HepG2 (cell line): ENCODE measurements around the gene CAMKMT. TPM values are rescaled to one million over a fixed set of nuclear protein-coding genes. Genes with fewer than 3 reads are reported as not detected.
A peak's percentile ranks its signal among the peaks of the same experiment; 100 is the strongest.

ENCODE experiments used
- EHMT2 ChIP-seq: fragments of 200-600 bp; sonication (generic); IDR thresholded peaks from 2 replicates; pipeline ENCODE4 v1.7.0; 2017; ENCODE audit warnings: antibody characterized with exemption, low read depth, low read length, borderline replicate concordance
- ETV6 ChIP-seq: sonication (generic); formaldehyde crosslinking; conservative IDR thresholded peaks from 2 replicates; pipeline ENCODE4 v1.4.0; 2020; ENCODE audit warnings: missing genetic modification reagents
- KDM3A ChIP-seq: IDR thresholded peaks from 2 replicates; pipeline ENCODE4 v1.6.1; 2018; ENCODE audit warnings: low read depth, missing compliant biosample characterization
- LRRFIP1 ChIP-seq: sonication (generic); formaldehyde crosslinking; conservative IDR thresholded peaks from 2 replicates; pipeline ENCODE4 v1.4.0; 2020; ENCODE audit warnings: missing genetic modification reagents
- MED13 ChIP-seq: sonication (generic); formaldehyde crosslinking; IDR thresholded peaks from 2 replicates; pipeline ENCODE4 v1.5.0; 2020; ENCODE audit warnings: missing genetic modification reagents
- PPARG ChIP-seq: conservative IDR thresholded peaks from 2 replicates; pipeline ENCODE4 v1.6.1; 2016; ENCODE audit warnings: missing biosample characterization, missing genetic modification reagents
- PRMT3 ChIP-seq: sonication (generic); formaldehyde crosslinking; IDR thresholded peaks from 2 replicates; pipeline ENCODE4 v1.8.1; 2022; ENCODE audit warnings: low read depth, mild to moderate bottlenecking, moderate library complexity, missing genetic modification reagents, borderline replicate concordance
- REST ChIP-seq, 2 experiments: IDR thresholded peaks; 2 replicates each; pipeline ENCODE4 v1.6.1; 2011 to 2012; ENCODE audit warnings: low read length in 2 of 2, borderline replicate concordance in 1 of 2, low read depth in 1 of 2, mild to moderate bottlenecking in 1 of 2, moderate library complexity in 1 of 2
- TBX3 ChIP-seq: fragments of 450-650 bp; IDR thresholded peaks from 2 replicates; pipeline ENCODE4 v1.6.1; 2017; ENCODE audit warnings: antibody characterized with exemption, mild to moderate bottlenecking, inconsistent platforms, borderline replicate concordance
- ZBTB4 ChIP-seq: sonication (generic); formaldehyde crosslinking; IDR thresholded peaks from 2 replicates; pipeline ENCODE4 v1.4.0; 2020; ENCODE audit warnings: missing genetic modification reagents, mild to moderate bottlenecking, borderline replicate concordance
- ZFP62 ChIP-seq: sonication (generic); formaldehyde crosslinking; IDR thresholded peaks from 2 replicates; pipeline ENCODE4 v1.4.0; 2020; ENCODE audit warnings: missing genetic modification reagents
- ZNF296 ChIP-seq: sonication (generic); formaldehyde crosslinking; conservative IDR thresholded peaks from 2 replicates; pipeline ENCODE4 v1.5.0; 2020; ENCODE audit warnings: mild to moderate bottlenecking, missing genetic modification reagents
- ZNF574 ChIP-seq: sonication (generic); formaldehyde crosslinking; IDR thresholded peaks from 2 replicates; pipeline ENCODE4 v1.4.0; 2020; ENCODE audit warnings: missing genetic modification reagents
- ZNF839 ChIP-seq: sonication (generic); formaldehyde crosslinking; IDR thresholded peaks from 2 replicates; pipeline ENCODE4 v1.4.0; 2020; ENCODE audit warnings: missing genetic modification reagents, mild to moderate bottlenecking, borderline replicate concordance
- polyA plus RNA-seq, 8 experiments: library from polyadenylated mRNA; depleted of rRNA in 3 of 8; stranded (reverse) in 7 of 8; unstranded in 1 of 8; fragments of >200 nt; fragmentation: Illumina TruSeq in 4 of 8; extraction: Trizol in 4 of 8; gene quantifications; 2 replicates each; pipeline versions ENCODE4 v1.2.1 to v1.2.3, GENCODE V29; 2011 to 2016; ENCODE audit warnings: low read depth in 4 of 8, missing spikeins in 1 of 8, mixed read lengths in 1 of 8; ENCODE audit not compliant: insufficient read depth in 1 of 8
- total RNA-seq, 5 experiments: library from RNA; depleted of rRNA; stranded (reverse); fragments of >200 nt; fragmentation: Illumina TruSeq; extraction: Trizol; gene quantifications; 2 replicates each; pipeline ENCODE4 v1.2.3, GENCODE V29; 2016; ENCODE audit warnings: low read depth in 1 of 5

The CAMKMT gene
- total and polyA plus RNA-seq, 2 of the 13 experiments (the other 11 are each of a cell fraction or from before 2014, with no cell fraction given), result 6.9 to 20.8 TPM

- TF ChIP-seq ZNF296 (CRISPR knock-in tag) (no peak), ZBTB4 (CRISPR knock-in tag) (0 out of 2 replicates have a peak, but pooled peaks have one; percentile 70), MED13 (CRISPR knock-in tag) (peak; percentile 68; the same call in 1 of the 2 replicates), REST (IDR thresholded peaks at IDR 0.05; ENCODE audit: borderline replicate concordance in 1 of 2, low read depth in 1 of 2, low read length in 2 of 2) (peak in 1 of 2 experiments; percentile 33; a peak in 1 of 4 replicates), EHMT2 (peak; percentile 96; the same call in 1 of the 2 replicates), ZFP62 (CRISPR knock-in tag) (no peak), PPARG (no peak; the same call in 1 of the 2 replicates), KDM3A (CRISPR knock-in tag) (peak; percentile 64; the same call in 1 of the 2 replicates), PRMT3 (no peak), ZNF574 (peak; percentile 92), LRRFIP1 (CRISPR knock-in tag) (peak; percentile 52; the same call in 1 of the 2 replicates), TBX3 (no peak; the same call in none of the 2 replicates), ETV6 (CRISPR knock-in tag) (peak; percentile 87), ZNF839 (CRISPR knock-in tag) (0 out of 2 replicates have a peak, but pooled peaks have one; percentile 39)
These were observed at the start of gene CAMKMT, which contains the start of gene PREPL (continued) for GRCh38 chr2:44361330-44362206.
